Stimulated activated CD8-positive, alpha-beta memory T cell treated with anti-CD3 and anti-CD28 coated beads, Interleukin-7, amount 100 ng/mL, for 24 hours (primary cell): Measurements from ENCODE around the gene SLCO1A2.

Experiments
- DNase-seq: peaks from one replicate; pipeline ENCODE4 v3.0.0-alpha.2; 2020; ENCODE audit warnings: low read depth

The SLCO1A2 gene

GRCh38 chr12:21330682-21331253 lies 3.9 kb downstream of the SLCO1A2 start:
- DNase-seq, result no peak

- no peak for DNase-seq
Measured at GRCh38 chr12:21328578-21328977, 6.1 kb downstream of the SLCO1A2 start.

- DNase-seq, result no peak
Measured at GRCh38 chr12:21324551-21324950, 10.2 kb downstream of the SLCO1A2 start.

GRCh38 chr12:21323736-21324135 lies 11.0 kb downstream of the SLCO1A2 start:
- no peak for DNase-seq

GRCh38 chr12:21308785-21309184 lies 25.9 kb downstream of the SLCO1A2 start:
- no peak for DNase-seq

GRCh38 chr12:21305661-21306060 lies 29.1 kb downstream of the SLCO1A2 start:
- DNase-seq, result no peak

- DNase-seq, result no peak
Measured at GRCh38 chr12:21300632-21301031, 34.1 kb downstream of the SLCO1A2 start.

- no peak for DNase-seq
Measured at GRCh38 chr12:21296751-21297406, 37.8 kb downstream of the SLCO1A2 start.

GRCh38 chr12:21296348-21296747 lies 38.4 kb downstream of the SLCO1A2 start:
- DNase-seq, result no peak

- no peak for DNase-seq
Measured at GRCh38 chr12:21294176-21294575, 40.5 kb downstream of the SLCO1A2 start.

GRCh38 chr12:21292111-21292510 lies 42.6 kb downstream of the SLCO1A2 start:
- DNase-seq, result no peak

GRCh38 chr12:21289698-21290097 lies 45.0 kb downstream of the SLCO1A2 start:
- DNase-seq, result no peak

GRCh38 chr12:21276826-21277225 lies 57.9 kb downstream of the SLCO1A2 start:
- DNase-seq, result no peak

GRCh38 chr12:21265932-21266331 lies 68.8 kb downstream of the SLCO1A2 start:
- no peak for DNase-seq

GRCh38 chr12:21264232-21264631 lies 70.5 kb downstream of the SLCO1A2 start:
- no peak for DNase-seq

- DNase-seq, result no peak
Measured at GRCh38 chr12:21257172-21257571, 77.5 kb downstream of the SLCO1A2 start.

GRCh38 chr12:21252070-21252469 lies 82.6 kb downstream of the SLCO1A2 start:
- no peak for DNase-seq

- no peak for DNase-seq
Measured at GRCh38 chr12:21248679-21249078, 86.0 kb downstream of the SLCO1A2 start.

- no peak for DNase-seq
Measured at GRCh38 chr12:21239866-21240265, 94.9 kb downstream of the SLCO1A2 start.

- no peak for DNase-seq
Measured at GRCh38 chr12:21234395-21234794, 100.3 kb downstream of the SLCO1A2 start.

GRCh38 chr12:21223930-21224329 lies 110.8 kb downstream of the SLCO1A2 start:
- no peak for DNase-seq

GRCh38 chr12:21221778-21222177 lies 112.9 kb downstream of the SLCO1A2 start:
- DNase-seq, result no peak

- no peak for DNase-seq
Measured at GRCh38 chr12:21221072-21221471, 113.6 kb downstream of the SLCO1A2 start.

- DNase-seq, result no peak
Measured at GRCh38 chr12:21220266-21220665, 114.5 kb downstream of the SLCO1A2 start.
